ENCODE results near the gene ARL4C.

Gene ARL4C

DNA sequence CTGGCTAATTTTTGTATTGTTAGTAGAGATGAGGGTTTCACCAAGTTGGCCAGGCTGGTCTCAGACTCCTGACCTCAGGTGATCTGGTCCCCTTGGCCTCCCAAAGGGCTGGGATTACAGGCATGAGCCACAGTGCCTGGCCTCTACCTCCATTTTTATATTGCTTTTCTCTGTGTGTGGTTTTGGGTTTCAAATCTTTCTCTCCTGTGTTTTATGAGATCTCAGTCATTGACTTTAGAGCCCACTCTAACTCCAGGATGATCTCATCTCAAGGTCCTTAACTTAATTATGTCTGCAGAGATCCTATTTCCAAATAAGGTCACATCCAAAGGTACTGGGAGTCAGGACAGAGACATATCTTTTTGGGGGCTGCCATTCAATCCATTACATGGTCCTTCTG lies 24.7 kb downstream of the ARL4C start (continued):
- TF ChIP-seq ZNF658 (tag by site-specific recombination; IDR thresholded peaks at IDR 0.05) (no peak), ZNF561 (tag by site-specific recombination; IDR thresholded peaks at IDR 0.05; ENCODE audit: borderline replicate concordance) (no peak), HOXD13 (CRISPR knock-in tag; IDR thresholded peaks at IDR 0.05; ENCODE audit: borderline replicate concordance) (no peak), ZNF747 (tag by site-specific recombination; IDR thresholded peaks at IDR 0.05) (no peak)
- TF ChIP-seq, protein P1, sequence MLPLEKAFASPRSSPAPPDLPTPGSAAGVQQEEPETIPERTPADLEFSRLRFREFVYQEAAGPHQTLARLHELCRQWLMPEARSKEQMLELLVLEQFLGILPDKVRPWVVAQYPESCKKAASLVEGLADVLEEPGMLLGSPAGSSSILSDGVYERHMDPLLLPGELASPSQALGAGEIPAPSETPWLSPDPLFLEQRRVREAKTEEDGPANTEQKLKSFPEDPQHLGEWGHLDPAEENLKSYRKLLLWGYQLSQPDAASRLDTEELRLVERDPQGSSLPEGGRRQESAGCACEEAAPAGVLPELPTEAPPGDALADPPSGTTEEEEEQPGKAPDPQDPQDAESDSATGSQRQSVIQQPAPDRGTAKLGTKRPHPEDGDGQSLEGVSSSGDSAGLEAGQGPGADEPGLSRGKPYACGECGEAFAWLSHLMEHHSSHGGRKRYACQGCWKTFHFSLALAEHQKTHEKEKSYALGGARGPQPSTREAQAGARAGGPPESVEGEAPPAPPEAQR (tag by site-specific recombination; IDR thresholded peaks at IDR 0.05), result no peak
- TF ChIP-seq, protein P2, sequence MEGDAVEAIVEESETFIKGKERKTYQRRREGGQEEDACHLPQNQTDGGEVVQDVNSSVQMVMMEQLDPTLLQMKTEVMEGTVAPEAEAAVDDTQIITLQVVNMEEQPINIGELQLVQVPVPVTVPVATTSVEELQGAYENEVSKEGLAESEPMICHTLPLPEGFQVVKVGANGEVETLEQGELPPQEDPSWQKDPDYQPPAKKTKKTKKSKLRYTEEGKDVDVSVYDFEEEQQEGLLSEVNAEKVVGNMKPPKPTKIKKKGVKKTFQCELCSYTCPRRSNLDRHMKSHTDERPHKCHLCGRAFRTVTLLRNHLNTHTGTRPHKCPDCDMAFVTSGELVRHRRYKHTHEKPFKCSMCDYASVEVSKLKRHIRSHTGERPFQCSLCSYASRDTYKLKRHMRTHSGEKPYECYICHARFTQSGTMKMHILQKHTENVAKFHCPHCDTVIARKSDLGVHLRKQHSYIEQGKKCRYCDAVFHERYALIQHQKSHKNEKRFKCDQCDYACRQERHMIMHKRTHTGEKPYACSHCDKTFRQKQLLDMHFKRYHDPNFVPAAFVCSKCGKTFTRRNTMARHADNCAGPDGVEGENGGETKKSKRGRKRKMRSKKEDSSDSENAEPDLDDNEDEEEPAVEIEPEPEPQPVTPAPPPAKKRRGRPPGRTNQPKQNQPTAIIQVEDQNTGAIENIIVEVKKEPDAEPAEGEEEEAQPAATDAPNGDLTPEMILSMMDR (tag by site-specific recombination; IDR thresholded peaks at IDR 0.05), result no peak
- TF ChIP-seq, protein P3, sequence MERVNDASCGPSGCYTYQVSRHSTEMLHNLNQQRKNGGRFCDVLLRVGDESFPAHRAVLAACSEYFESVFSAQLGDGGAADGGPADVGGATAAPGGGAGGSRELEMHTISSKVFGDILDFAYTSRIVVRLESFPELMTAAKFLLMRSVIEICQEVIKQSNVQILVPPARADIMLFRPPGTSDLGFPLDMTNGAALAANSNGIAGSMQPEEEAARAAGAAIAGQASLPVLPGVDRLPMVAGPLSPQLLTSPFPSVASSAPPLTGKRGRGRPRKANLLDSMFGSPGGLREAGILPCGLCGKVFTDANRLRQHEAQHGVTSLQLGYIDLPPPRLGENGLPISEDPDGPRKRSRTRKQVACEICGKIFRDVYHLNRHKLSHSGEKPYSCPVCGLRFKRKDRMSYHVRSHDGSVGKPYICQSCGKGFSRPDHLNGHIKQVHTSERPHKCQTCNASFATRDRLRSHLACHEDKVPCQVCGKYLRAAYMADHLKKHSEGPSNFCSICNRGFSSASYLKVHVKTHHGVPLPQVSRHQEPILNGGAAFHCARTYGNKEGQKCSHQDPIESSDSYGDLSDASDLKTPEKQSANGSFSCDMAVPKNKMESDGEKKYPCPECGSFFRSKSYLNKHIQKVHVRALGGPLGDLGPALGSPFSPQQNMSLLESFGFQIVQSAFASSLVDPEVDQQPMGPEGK (tag by site-specific recombination; IDR thresholded peaks at IDR 0.05), result no peak

DNA sequence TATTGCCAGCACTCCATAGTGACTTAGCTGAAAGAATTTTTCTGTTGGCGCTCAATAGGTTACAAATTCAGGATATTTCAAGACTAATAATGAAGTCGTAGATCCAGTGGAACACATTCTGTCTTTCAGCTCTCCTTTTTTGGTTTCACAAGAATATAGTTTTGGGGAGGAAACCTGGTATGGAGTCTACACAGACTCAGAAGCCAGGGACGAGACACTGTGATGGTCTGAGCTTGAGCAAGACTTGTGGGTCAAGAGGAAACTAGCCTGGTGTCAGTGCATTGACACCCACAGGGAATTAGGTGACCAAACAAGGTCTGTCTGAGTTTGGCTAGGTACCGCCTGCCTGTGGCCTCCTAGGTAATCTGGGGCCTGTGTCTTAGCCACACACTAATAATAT lies 26.9 kb downstream of the ARL4C start:
- H3K36me3 ChIP-seq (ENCODE audit: control insufficient read depth in 2 of 2, insufficient read depth in 1 of 2, low read length in 2 of 2), result no peaks in the 10 kb centered on the region
- H3K4me1 ChIP-seq (ENCODE audit: control insufficient read depth, insufficient read depth, low read length), result no peaks in the 10 kb centered on the region
- ChIA-PET POLR2A (no interaction called here), CTCF (interaction anchor here (0.6 to 1.1 kb wide), 3 partner anchors 32 to 570 kb away, joined by 3 to 4 read pairs (median 3); no protein-coding TSS in a partner anchor)
- no peak overlapping the region for H3K27ac ChIP-seq (ENCODE audit: extremely low read depth, low read depth, low read length)
- H3K4me3 ChIP-seq (ENCODE audit: low read depth, low read length), result no peak overlapping the region
- TF ChIP-seq KLF16 (tag by site-specific recombination; IDR thresholded peaks at IDR 0.05) (no peak), ZNF768 (tag by site-specific recombination; IDR thresholded peaks at IDR 0.05) (no peak), BCL11A (tag by site-specific recombination; IDR thresholded peaks at IDR 0.05; ENCODE audit: low read depth) (no peak), SCRT2 (tag by site-specific recombination; IDR thresholded peaks at IDR 0.05) (no peak), ZNF629 (tag by site-specific recombination; IDR thresholded peaks at IDR 0.05) (no peak), ZNF146 (tag by site-specific recombination; IDR thresholded peaks at IDR 0.05) (no peak), IKZF3 (tag by site-specific recombination; IDR thresholded peaks at IDR 0.05) (no peak), KLF10 (tag by site-specific recombination; IDR thresholded peaks at IDR 0.05) (no peak), ZNF670 (tag by site-specific recombination; IDR thresholded peaks at IDR 0.05; ENCODE audit: low read depth) (no peak), ZNF266 (tag by site-specific recombination; IDR thresholded peaks at IDR 0.05; ENCODE audit: low read depth) (no peak), GLI2 (tag by site-specific recombination; IDR thresholded peaks at IDR 0.05; ENCODE audit: borderline replicate concordance, low read depth) (no peak)
- TF ChIP-seq, protein P4, sequence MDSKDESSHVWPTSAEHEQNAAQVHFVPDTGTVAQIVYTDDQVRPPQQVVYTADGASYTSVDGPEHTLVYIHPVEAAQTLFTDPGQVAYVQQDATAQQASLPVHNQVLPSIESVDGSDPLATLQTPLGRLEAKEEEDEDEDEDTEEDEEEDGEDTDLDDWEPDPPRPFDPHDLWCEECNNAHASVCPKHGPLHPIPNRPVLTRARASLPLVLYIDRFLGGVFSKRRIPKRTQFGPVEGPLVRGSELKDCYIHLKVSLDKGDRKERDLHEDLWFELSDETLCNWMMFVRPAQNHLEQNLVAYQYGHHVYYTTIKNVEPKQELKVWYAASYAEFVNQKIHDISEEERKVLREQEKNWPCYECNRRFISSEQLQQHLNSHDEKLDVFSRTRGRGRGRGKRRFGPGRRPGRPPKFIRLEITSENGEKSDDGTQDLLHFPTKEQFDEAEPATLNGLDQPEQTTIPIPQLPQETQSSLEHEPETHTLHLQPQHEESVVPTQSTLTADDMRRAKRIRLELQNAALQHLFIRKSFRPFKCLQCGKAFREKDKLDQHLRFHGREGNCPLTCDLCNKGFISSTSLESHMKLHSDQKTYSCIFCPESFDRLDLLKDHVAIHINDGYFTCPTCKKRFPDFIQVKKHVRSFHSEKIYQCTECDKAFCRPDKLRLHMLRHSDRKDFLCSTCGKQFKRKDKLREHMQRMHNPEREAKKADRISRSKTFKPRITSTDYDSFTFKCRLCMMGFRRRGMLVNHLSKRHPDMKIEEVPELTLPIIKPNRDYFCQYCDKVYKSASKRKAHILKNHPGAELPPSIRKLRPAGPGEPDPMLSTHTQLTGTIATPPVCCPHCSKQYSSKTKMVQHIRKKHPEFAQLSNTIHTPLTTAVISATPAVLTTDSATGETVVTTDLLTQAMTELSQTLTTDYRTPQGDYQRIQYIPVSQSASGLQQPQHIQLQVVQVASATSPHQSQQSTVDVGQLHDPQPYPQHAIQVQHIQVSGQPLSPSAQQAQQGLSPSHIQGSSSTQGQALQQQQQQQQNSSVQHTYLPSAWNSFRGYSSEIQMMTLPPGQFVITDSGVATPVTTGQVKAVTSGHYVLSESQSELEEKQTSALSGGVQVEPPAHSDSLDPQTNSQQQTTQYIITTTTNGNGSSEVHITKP (tag by site-specific recombination; IDR thresholded peaks at IDR 0.05), result no peak
- TF ChIP-seq, protein P5, sequence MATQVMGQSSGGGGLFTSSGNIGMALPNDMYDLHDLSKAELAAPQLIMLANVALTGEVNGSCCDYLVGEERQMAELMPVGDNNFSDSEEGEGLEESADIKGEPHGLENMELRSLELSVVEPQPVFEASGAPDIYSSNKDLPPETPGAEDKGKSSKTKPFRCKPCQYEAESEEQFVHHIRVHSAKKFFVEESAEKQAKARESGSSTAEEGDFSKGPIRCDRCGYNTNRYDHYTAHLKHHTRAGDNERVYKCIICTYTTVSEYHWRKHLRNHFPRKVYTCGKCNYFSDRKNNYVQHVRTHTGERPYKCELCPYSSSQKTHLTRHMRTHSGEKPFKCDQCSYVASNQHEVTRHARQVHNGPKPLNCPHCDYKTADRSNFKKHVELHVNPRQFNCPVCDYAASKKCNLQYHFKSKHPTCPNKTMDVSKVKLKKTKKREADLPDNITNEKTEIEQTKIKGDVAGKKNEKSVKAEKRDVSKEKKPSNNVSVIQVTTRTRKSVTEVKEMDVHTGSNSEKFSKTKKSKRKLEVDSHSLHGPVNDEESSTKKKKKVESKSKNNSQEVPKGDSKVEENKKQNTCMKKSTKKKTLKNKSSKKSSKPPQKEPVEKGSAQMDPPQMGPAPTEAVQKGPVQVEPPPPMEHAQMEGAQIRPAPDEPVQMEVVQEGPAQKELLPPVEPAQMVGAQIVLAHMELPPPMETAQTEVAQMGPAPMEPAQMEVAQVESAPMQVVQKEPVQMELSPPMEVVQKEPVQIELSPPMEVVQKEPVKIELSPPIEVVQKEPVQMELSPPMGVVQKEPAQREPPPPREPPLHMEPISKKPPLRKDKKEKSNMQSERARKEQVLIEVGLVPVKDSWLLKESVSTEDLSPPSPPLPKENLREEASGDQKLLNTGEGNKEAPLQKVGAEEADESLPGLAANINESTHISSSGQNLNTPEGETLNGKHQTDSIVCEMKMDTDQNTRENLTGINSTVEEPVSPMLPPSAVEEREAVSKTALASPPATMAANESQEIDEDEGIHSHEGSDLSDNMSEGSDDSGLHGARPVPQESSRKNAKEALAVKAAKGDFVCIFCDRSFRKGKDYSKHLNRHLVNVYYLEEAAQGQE (tag by site-specific recombination; IDR thresholded peaks at IDR 0.05), result no peak
- TF ChIP-seq, protein P6, sequence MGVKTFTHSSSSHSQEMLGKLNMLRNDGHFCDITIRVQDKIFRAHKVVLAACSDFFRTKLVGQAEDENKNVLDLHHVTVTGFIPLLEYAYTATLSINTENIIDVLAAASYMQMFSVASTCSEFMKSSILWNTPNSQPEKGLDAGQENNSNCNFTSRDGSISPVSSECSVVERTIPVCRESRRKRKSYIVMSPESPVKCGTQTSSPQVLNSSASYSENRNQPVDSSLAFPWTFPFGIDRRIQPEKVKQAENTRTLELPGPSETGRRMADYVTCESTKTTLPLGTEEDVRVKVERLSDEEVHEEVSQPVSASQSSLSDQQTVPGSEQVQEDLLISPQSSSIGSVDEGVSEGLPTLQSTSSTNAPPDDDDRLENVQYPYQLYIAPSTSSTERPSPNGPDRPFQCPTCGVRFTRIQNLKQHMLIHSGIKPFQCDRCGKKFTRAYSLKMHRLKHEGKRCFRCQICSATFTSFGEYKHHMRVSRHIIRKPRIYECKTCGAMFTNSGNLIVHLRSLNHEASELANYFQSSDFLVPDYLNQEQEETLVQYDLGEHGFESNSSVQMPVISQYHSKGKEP (tag by site-specific recombination; IDR thresholded peaks at IDR 0.05), result no peak
- no peaks in the 10 kb centered on the region for H3K9me3 ChIP-seq (ENCODE audit: control insufficient read depth, insufficient read depth, low read depth, low read length)
